ENCODE data around the gene CALML6.

- TF ChIP-seq CTCF (IDR thresholded peaks at IDR 0.05; ENCODE audit: low read length) (peak; percentile 84), EZH2 (optimal IDR thresholded peaks at IDR 0.05; ENCODE audit: low read depth, low read length) (no peak), EZH2phosphoT487 (IDR thresholded peaks at IDR 0.05; ENCODE audit: low read length) (no peak)
Measured at GRCh38 chr1:1943834-1944570, 28.9 kb downstream of the CALML6 start.

Measured in MM.1S (cell line).